GM20000 (cell line): ENCODE measurements around the gene IPO13.

Experiments
- DNase-seq: peaks from one replicate; pipeline ENCODE4 v3.0.0; 2012; ENCODE audit warnings: low spot score
- CTCF ChIP-seq: IDR thresholded peaks from 2 replicates; pipeline ENCODE4 v1.5.1; 2012; ENCODE audit warnings: mild to moderate bottlenecking, control low read depth; ENCODE audit errors: extremely low read depth, missing control alignments

The IPO13 gene

DNA sequence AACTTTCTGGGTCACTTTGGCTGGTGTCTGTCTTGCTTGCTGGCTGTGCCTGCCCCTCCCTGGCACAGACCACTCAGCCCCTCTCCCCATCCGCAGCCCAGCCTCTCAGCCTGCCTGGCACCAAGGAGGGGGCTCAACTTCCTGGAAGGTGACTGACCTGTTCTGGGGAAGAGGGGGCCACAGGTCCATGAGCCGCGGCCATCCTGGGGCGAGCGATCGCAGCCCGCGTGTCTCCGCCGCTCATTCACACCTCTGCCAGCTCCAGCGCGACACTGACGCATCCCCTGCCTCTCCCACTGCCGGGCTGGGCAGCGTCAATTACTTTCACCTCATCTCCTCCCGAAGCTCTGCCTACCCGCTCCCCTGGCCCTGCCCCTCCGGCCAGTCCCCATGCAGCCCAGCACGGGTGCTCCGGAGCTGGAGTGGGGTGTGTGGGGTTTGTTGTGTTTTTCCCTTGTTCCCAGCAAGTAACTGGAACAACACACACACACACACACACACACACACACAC is 70.2 kb downstream of the IPO13 start:
- TF ChIP-seq CTCF: no peak
- no peak for DNase-seq
